Coronary artery (tissue), 2 donors: Measurements from ENCODE around the gene LSG1.
"Not testable (repeated sequence)": the region's sequence is repeated elsewhere in the genome, so short reads cannot be mapped to it uniquely, and the experiment has no call there.

Experiments used
- DNase-seq: peaks from one replicate; pipeline ENCODE4 v3.0.0-alpha.2; 2017; ENCODE audit warnings: low spot score
- H3K27ac ChIP-seq, 2 donors: fragments of 200-600 bp; sonication (generic); one replicate each; pipeline ENCODE4 v1.5.1; 2016 to 2019
- H3K4me3 ChIP-seq: fragments of 200-600 bp; sonication (generic); 2 replicates; pipeline ENCODE4 v1.5.1; 2016; ENCODE audit warnings: mild to moderate bottlenecking, moderate library complexity
- CTCF ChIP-seq: fragments of 200-600 bp; sonication (generic); IDR thresholded peaks from one replicate; pipeline ENCODE4 v1.5.1; 2019; ENCODE audit warnings: antibody characterized with exemption

LSG1 gene

GRCh38 chr3:194609601-194610000, 62.4 kb downstream of the LSG1 start:
- H3K4me3 ChIP-seq, result no peak overlapping the region
- no peak for DNase-seq
- H3K27ac ChIP-seq, result no peak overlapping the region
- no peak for TF ChIP-seq CTCF

GRCh38 chr3:194608981-194609380, 63.0 kb downstream of the LSG1 start:
- no peak for DNase-seq
- no peak for TF ChIP-seq CTCF
- no peak overlapping the region for H3K4me3 ChIP-seq
- no peak overlapping the region for H3K27ac ChIP-seq

GRCh38 chr3:194607592-194608389, 64.2 kb downstream of the LSG1 start:
- TF ChIP-seq CTCF, result no peak
- no peak for DNase-seq
- Histone ChIP-seq H3K4me3 (no peak overlapping the region), H3K27ac (no peak overlapping the region)

- Histone ChIP-seq H3K27ac (no peak overlapping the region), H3K4me3 (no peak overlapping the region)
- no peak for DNase-seq
- no peak for TF ChIP-seq CTCF
Measured at GRCh38 chr3:194606941-194607340, 65.0 kb downstream of the LSG1 start.

- no peak overlapping the region for H3K4me3 ChIP-seq
- H3K27ac ChIP-seq, result no peak overlapping the region
- no peak for TF ChIP-seq CTCF
- DNase-seq, result no peak
Measured at GRCh38 chr3:194606163-194606562, 65.8 kb downstream of the LSG1 start.

- not testable (repeated sequence) for H3K4me3 ChIP-seq, H3K27ac ChIP-seq, DNase-seq
Measured at GRCh38 chr3:194605314-194605713, 66.7 kb downstream of the LSG1 start.

- no peak for TF ChIP-seq CTCF
Measured at GRCh38 chr3:194604837-194605236, 67.2 kb downstream of the LSG1 start.

More at GRCh38 chr3:194604837-194605236, 67.2 kb downstream of the LSG1 start:
- Histone ChIP-seq H3K27ac (no peak overlapping the region), H3K4me3 (no peak overlapping the region)
- DNase-seq, result no peak
